Right lung (tissue), 5 donors: Measurements from ENCODE around the gene C4orf17. TPM values are rescaled to one million over a fixed set of nuclear protein-coding genes. Genes with fewer than 3 reads are reported as not detected.
A peak's percentile ranks its signal among the peaks of the same experiment; 100 is the strongest.

Source experiments
- DNase-seq, 2 donors: peaks; one replicate each; pipeline ENCODE4 v3.0.0-alpha.2; 2013
- polyA plus RNA-seq, 5 donors: library from polyadenylated mRNA; unstranded; fragments of 120-200 nt; gene quantifications; one replicate each; pipeline versions ENCODE4 v1.2.1 to v1.2.3, GENCODE V29; 2013; ENCODE audit warnings: inconsistent platforms in 1 of 5, low replicate concordance in 1 of 5; ENCODE audit not compliant: insufficient read length in 5 of 5, insufficient read depth in 1 of 5

C4orf17 gene
- polyA plus RNA-seq, 5 donors, result not detected

DNA sequence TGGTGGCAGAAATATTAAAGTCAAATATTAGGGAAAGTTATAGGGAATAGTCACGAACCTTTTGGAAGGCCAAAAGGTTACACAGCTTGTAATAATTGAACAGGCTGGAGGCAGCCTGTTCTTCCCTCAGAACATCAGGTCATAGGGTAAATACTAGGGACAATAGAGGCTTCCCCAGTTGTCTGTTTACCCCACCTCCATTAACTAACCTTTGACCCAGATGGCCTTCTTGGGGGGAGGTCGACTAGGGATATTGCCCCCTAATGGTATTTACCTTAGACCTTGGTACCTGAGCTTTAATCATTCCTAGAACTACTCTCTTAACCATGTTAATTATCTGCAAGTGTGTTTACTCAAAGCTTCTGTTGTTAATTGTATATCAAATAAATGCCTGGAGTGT, 26.0 kb downstream of the C4orf17 start:
- no peak for DNase-seq

DNA sequence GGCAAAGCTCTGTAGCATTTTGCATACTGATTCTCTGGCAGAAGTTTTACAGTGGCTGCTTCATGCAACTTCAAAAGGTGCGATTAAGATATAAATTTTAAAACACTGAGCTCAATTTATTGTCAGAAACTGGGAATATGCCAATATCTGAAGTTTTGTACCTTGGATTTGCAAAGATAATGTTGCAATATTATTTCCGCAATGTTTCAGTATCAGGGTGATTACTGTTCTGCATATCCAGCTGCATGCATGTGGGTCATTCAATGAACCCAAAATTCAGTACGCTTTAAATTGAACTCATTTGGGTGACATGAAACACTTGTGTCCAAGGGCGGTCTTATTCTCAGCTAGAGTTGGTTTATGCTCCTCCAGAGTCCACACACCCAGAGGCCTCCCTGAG, 26.9 kb downstream of the C4orf17 start:
- no peak for DNase-seq

DNA sequence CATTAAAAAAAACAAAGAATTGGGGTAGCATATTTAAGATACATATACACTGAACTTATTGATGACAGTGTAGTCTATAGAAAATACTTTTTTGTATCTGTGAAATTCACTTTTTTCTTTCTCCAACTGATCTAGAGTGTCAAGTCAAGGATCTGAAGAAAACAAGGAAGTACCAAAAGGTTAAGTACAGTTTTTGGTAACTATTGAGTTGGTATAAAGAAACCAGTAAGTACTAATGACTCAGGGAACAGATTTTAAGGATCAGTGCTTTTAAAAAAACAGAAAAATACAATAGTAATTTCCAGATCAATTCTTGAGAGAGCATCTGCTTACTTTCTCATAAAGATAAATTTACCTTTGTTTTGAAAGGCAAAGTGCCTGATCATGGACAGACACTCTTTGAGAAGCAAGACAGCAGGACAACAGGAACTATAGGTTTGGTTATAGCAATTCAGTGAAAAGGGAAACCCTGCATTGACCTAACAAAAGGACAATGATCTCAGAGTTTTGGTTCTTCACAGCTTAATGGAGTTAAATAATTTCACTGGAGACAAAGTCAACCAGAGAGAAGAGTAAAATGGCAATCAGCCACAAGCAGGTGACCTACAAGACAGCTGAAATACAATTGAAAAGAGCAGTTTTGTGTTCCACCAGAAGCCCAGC, 29.6 kb downstream of the C4orf17 start:
- DNase-seq, result no peak

DNA sequence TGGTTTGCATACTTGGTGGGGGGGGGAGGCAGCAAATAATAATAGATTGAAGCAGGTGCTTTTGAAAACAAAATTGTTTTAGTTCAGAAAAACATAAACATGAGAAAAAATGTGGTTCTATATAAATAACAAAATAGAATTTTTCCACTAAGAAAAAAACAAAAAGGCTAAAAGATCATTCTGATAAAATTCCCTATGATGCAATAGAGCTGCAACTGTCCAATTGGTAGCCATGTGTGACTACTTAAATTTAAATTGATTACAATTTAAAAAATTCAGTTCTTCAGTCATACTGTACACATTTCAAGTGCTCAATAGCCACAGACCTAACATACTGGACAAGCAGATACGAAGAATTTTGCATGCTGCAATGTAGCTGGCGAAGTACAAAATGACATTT, 42.1 kb downstream of the C4orf17 start:
- no peak for DNase-seq

DNA sequence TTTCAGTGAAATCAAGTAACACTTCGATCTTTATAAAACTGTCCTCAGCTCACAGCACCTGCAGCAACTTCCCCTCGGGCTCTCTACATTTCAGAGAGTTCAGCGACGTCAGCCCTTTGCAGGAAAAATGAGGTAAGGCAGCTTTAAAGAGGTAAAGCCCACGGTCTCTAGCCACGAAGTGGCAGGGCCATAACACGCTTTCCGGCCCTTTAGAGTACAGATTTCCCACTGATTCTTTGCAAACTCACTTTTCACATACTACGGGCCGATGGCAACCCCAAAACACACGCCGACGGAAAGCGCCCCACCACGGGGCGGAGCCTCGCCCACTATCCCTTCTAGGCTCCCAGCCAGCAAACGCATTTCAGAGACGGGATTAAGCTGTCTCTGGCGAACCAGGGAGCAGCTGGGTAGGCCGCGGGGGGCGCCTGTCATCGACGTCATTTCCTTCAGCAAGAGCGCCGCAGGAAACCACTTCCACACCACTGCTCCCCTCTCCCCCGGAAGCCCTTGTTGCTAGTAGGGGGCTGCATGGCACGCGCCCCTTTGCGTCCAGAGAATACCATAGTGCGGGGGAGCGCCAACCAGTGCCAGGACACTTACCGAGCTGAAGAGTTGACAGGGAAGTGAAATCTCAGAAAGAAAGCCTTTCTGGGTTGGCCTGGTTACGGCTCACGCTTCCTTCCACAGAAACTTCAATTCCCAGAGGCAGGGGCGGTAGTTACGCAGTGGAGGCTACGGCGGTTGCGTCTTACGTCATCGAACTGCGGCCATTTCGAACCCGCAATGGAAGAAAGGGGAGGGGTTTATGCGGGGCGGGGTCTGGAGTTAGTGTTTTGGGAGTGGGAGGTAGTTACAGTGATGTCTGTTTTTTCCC, 52.7 kb downstream of the C4orf17 start, which contains the start of gene TRMT10A:
Gene TRMT10A, minus strand, starts transcription at position 730 of the 877 bp plus-strand sequence. CDS start 4,701 bp downstream, outside the sequence.
- peak; percentile 99 for DNase-seq

DNA sequence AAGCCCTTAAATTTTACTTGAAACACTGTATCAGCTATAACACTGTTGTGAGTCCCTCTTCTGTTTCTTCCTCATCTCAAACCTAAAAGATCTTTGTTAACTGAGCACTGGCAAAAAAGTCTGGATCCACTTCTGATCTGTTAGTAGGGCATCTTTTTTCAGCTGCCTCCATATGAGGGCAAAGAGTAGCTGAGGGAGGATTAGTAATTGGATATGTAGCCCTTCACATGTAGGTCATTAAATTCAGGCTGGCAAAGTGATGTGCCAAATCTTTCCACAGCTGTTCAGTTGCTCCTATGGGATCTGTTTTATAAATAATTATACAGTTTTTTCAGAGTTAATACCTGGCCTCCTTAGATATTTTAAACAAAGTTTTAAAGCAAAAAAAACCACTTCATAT, 54.1 kb downstream of the C4orf17 start:
- no peak for DNase-seq

DNA sequence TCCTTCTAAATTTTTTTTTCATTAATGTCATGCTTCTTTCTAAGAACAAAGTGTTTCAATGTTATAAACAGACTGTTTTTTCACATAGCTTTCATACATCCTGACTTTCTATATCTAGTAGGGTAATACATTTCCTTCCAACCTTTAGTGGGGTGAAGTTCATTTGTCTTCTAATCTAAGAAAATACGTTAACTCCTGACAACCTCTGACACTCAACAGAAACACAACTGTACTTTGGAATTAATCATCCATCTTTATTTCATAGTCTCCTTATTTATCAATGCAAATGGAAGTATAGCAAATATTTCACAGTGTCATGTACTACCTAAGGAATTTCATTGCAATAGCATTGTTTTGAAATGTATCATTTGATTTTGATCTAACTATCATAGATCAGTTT, 61.1 kb downstream of the C4orf17 start:
- DNase-seq, result no peak

DNA sequence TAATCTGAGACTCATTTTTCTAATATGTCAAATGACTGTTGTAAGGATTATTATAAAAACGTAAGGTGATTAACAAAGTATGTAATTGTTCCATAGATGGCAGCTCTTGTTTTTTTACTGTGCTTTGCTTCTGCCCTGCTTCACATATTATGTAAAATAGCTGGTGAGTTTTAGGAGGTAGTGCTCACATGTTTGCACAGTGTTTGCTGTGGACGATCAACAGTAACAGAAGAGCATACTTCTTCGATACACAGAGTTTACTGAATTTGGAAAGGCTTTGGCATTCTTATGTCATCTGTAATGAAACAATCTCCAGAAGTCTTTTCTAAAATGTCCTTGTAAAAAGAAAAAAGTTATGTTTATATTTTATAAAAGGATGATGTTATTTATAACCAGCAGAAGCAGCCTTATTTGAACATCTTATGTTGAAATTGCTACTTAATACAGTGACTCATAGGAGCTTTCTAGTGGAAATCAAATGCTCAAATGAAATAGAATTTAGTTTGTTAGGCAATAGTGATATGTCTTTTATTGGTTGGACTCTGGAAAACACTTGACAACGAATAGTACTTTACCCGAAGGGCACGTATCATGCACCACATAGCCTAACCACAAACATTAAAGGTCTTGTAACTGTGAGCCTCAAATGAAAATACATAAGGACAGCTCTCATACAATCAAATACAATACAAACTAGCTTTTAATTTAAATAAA, 61.9 kb downstream of the C4orf17 start:
- no peak for DNase-seq

DNA sequence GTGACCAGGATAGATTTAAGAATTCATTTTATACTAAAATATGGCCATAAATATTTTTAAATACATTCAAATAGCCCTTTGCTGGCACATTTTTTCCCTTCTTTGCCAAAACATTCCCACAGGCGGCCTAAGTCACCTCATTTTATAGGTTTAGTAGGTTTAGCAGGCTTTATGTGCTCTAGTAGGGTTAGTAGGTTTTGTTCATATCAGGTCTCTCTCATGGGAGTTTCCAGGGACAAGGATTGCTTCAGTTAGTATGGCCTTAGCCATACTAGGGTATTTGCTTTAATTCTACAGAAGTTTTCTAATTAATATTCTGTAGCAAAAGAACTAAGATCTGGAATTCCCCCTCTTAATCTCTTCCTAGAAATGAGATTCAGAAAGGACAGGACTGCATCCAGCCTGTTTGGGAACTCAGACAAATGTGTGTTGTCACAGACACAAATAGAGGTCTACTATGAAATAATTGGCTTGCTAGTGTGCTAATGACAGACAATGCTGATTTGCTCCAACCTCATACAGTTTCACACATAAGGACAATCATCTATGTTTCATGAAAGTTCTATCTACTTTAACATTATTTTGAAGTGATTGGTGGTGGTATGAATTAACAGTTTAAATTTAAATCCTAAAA, 63.0 kb downstream of the C4orf17 start:
- no peak for DNase-seq

DNA sequence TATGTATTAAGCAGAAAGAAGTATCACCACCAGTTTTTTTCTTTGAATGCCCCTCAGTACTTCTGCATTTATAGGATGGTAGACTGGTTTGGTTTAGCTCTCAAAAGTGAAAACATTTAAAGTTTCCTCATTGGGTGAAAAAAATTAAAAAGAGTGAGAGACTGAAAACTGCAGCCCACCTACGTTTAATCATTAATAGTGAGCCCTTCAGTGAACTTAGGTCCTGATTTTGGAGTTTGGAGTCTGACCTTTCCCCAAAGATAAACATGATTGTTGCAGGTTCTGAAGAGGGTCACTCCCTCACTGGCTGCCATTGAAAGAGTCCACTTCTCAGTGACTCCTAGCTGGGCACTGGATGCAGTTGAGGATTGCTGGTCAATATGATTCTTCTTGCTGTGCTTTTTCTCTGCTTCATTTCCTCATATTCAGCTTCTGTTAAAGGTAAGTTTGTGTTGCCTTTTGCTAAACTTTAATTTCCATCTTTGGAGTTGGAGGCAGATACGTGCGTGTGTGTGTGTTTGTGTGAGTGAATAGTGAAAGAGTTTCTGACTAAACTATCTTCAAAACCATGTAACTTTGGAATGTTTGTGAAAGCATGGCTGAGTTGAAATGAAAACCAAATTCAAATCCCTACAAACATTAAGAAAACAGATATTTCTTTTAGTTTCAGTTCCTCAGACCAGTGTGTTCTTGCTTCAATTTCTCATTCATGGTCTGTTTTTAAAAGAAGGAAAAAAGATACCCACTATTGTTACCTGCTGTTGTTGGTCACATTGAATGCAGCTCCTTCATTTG, 63.9 kb downstream of the C4orf17 start, which contains the start of gene MTTP:
Gene MTTP, plus strand, starts transcription at position 295 of the 795 bp plus-strand sequence. Its CDS starts 86 bp downstream, at position 381.
- no peak for DNase-seq

DNA sequence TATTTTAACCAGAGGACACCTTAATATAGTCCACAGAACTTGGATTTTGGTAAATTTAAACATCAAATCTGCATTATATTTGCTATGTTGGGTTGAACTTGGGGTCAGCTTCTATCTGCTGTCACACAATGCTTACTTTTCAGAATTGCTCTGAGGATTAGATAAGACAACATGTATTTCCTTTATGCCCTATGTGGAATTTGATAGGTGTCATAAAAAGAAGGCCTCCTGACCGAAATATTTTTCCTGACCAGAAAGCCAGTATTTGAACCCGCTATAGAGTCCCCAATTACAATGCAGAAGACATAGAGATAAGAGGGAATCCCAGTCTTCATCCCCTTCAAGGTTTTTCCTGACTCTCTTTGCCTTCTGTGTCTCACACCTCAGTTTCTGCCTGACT, 67.9 kb downstream of the C4orf17 start:
- no peak for DNase-seq

DNA sequence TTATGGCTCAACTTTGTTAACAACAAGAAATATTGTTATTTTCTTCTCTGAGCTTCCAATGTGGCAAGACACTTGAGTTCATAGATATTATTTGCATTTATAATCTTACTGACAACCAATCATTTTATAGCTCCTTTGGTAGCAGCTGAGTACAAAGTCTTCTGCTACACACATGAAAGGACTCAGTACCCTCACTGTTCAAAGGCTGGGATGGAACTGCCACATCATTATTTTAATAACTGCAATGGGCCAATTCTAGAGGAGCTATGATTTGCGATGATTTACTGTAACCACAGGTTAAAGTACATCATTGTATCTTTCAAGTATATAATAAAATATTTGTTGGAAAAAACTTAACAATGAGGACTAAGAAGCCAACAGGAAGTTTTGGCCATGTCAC, 74.7 kb downstream of the C4orf17 start:
- DNase-seq, result no peak

DNA sequence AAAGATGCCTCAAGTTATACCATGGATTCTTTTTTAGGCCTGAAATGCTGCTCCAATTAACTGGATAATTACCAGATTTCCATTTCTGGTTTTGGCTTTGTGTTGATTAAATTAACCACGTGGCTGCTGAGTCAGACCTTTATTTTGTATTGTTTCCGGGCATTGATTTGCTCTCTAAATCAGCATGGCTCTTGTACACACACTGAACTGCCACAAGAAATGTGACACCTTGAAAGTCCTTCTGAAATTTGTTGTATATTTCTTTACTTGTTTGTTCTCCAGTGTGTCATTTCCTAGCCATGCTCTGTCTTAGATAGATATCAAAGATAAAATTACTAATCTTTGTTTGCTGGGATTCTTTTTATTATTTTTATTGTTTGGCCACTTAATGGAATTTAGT, 75.5 kb downstream of the C4orf17 start:
- DNase-seq, result no peak

DNA sequence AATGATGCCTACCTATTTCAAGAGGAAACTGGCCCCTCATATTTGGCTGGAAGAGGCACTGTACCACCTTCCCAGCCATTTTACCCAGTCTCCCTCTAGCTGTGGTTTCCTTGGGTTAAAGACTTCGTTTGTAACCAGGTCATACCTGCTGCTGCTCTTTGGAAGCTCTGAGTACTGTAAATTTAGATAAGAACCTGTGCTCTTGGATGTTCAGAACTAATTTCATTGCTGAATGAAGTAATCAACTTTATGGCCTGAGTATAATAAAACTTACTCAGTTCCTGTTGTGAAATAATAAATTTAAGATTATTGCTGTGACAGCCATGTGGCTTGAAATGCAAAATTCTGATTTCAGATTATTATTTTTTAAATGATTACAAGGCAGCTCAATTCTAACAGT, 76.0 kb downstream of the C4orf17 start:
- DNase-seq, result no peak

DNA sequence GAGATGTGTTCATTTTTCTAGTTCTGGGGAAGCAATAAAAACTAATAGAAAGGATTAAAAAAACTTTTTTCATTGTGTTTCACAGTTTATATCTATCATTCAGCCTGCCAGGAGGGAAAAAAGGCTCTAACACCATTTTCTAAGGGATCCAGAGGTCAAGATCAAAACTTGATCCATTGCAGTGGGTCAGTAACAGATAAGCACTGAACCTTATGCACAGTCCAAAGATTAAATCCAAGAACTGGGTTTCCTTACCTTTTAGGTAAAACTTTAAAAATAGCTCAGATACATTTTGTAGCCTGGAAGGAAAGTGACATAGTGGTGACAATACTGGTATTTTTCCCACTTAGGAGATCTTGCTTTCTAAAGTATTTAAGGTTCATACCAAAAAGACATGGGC, 76.5 kb downstream of the C4orf17 start:
- DNase-seq, result no peak

DNA sequence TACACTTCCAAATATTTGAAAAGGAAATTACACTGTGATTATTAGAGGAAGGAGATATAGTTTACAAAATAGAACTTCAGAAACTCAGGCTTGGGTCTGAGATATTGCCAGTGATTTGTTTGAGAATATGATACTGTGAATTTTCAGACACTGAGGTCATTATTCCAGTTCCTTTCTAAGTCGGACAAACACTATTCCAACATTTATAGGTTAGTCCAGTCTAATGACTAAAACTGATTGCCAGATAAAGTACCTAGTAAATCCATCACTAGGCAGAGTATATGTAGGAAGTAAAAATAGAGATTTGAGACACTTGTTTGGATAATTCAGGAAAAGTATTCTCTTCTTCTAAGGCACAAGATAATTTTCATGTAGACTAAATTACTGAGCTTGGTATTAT, 77.0 kb downstream of the C4orf17 start:
- DNase-seq, result no peak

DNA sequence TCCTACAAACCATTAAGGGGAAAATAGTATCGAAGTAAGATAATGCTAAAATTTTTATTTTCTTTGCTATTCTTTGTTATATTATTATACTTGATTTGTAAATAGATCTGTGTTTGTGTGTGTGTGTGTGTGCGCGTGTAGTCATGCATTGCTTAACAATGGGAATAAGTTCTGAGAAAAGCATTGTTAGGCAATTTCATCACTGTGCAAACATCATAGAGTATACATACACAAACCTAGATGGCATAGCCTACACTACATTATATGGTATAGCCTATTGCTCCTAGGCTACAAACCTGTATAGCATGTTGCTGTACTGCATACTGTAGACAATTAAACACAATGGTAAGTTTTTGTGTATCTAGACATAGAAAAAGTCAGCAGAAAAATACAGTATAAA, 80.9 kb downstream of the C4orf17 start:
- DNase-seq, result no peak
